ENCODE measurements around the gene TMEM98.
"Not testable (repeated sequence)": the region's sequence is repeated elsewhere in the genome, so short reads cannot be mapped to it uniquely, and the experiment has no call there.

The TMEM98 gene

GRCh38 chr17:32915245-32915644 lies 12.7 kb upstream of the TMEM98 start:
- no peak for DNase-seq

GRCh38 chr17:32916134-32916533 lies 11.8 kb upstream of the TMEM98 start:
- no peak for DNase-seq

GRCh38 chr17:32917081-32917480 lies 10.9 kb upstream of the TMEM98 start:
- no peak for DNase-seq

GRCh38 chr17:32917842-32918241 lies 10.1 kb upstream of the TMEM98 start:
- no peak for DNase-seq

- DNase-seq = not testable (repeated sequence)
Observed at GRCh38 chr17:32919876-32920275, 8.1 kb upstream of the TMEM98 start.

GRCh38 chr17:32920293-32920692 lies 7.7 kb upstream of the TMEM98 start:
- DNase-seq = no peak

- no peak for DNase-seq
Observed at GRCh38 chr17:32921017-32921416, 6.9 kb upstream of the TMEM98 start.

- not testable (repeated sequence) for DNase-seq
Observed at GRCh38 chr17:32923905-32924304, 4.0 kb upstream of the TMEM98 start.

- no peak for DNase-seq
Observed at GRCh38 chr17:32926183-32926582, 1.8 kb upstream of the TMEM98 start.

- not testable (repeated sequence) for DNase-seq
Observed at GRCh38 chr17:32926789-32927188, 1.2 kb upstream of the TMEM98 start.

GRCh38 chr17:32927201-32927723 lies 691 bp upstream of the TMEM98 start:
- DNase-seq = no peak

- peak; percentile 33 for DNase-seq
Observed at GRCh38 chr17:32928586-32929535, 908 bp downstream of the TMEM98 start.

GRCh38 chr17:32929588-32929987 lies 1.6 kb downstream of the TMEM98 start:
- no peak for DNase-seq

GRCh38 chr17:32930512-32930911 lies 2.6 kb downstream of the TMEM98 start:
- DNase-seq = no peak

- no peak for DNase-seq
Observed at GRCh38 chr17:32931686-32932085, 3.7 kb downstream of the TMEM98 start.

GRCh38 chr17:32933881-32934280 lies 5.9 kb downstream of the TMEM98 start:
- no peak for DNase-seq

- DNase-seq = no peak
Observed at GRCh38 chr17:32935726-32936125, 7.8 kb downstream of the TMEM98 start.

- DNase-seq = no peak
Observed at GRCh38 chr17:32936186-32936893, 8.4 kb downstream of the TMEM98 start.

- DNase-seq = peak; percentile 72
Observed at GRCh38 chr17:32936894-32937500, 9.0 kb downstream of the TMEM98 start.

GRCh38 chr17:32940706-32941390 lies 12.9 kb downstream of the TMEM98 start:
- no peak for DNase-seq

GRCh38 chr17:32941419-32942032 lies 13.6 kb downstream of the TMEM98 start:
- no peak for DNase-seq

- DNase-seq = no peak
Observed at GRCh38 chr17:32943206-32943605, 15.3 kb downstream of the TMEM98 start.

Measured in femur (tissue), 1 donor.